B cell (primary cell): ENCODE data around the gene LRTM2. TPM values are rescaled to one million over a fixed set of nuclear protein-coding genes. Genes with fewer than 3 reads are reported as not detected.

Source experiments
- ATAC-seq: fragments of 200-7000 bp; cut with Tn5 transposase; one replicate; pipeline ENCODE4 v1.10.0; 2021; ENCODE audit warnings: low read depth, mild to moderate bottlenecking, moderate number of reproducible peaks, moderate library complexity
- CTCF ChIA-PET: fragments of 350-600 bp; sonication (Branson Sonifier 250); formaldehyde crosslinking; loops from one replicate; lab custom pipeline; 2021; ENCODE audit warnings: antibody characterized with exemption, inconsistent platforms; lab: Charles Lee
- POLR2A ChIA-PET: fragments of 350-600 bp; sonication (Branson Sonifier 250); formaldehyde crosslinking; loops from one replicate; lab custom pipeline; 2021; ENCODE audit warnings: antibody characterized with exemption; lab: Charles Lee
- DNase-seq: peaks from one replicate; pipeline ENCODE4 v3.0.0; 2013
- H2AFZ ChIP-seq: 2 replicates; pipeline ENCODE4 v1.6.1; 2012; ENCODE audit warnings: mild to moderate bottlenecking, low read depth, low read length; ENCODE audit not compliant: insufficient read depth, poor library complexity, severe bottlenecking
- H3K27ac ChIP-seq, 2 donors: 1 replicate in 1 of 2; 2 replicates in 1 of 2; pipeline ENCODE4 v1.5.1; 2012 to 2013; ENCODE audit warnings: low read length in 2 of 2, mild to moderate bottlenecking in 2 of 2, moderate library complexity in 1 of 2
- H3K27me3 ChIP-seq, 4 experiments: fragments of 200-600 bp in 1 of 4; sonication (generic) in 1 of 4; replicated peaks in 1 of 4; 1 replicate in 2 of 4; 2 replicates in 2 of 4; pipeline versions ENCODE4 v1.6.1 to v1.7.0; 2013 to 2016; ENCODE audit warnings: low read length in 3 of 4, mild to moderate bottlenecking in 2 of 4, mixed read lengths in 1 of 4, moderate library complexity in 1 of 4; ENCODE audit not compliant: insufficient read depth in 4 of 4, control insufficient read depth in 3 of 4; ENCODE audit errors: control extremely low read depth in 1 of 4
- H3K36me3 ChIP-seq, 2 experiments: replicated peaks in 1 of 2; 1 replicate in 1 of 2; 2 replicates in 1 of 2; pipeline versions ENCODE4 v1.6.1 to v1.7.1; 2013; ENCODE audit warnings: low read length in 1 of 2; ENCODE audit not compliant: insufficient read depth in 2 of 2, control insufficient read depth in 1 of 2; ENCODE audit errors: control extremely low read depth in 1 of 2, extremely low read depth in 1 of 2
- H3K4me1 ChIP-seq, 2 donors: fragments of 200-600 bp in 1 of 2; sonication (generic) in 1 of 2; 1 replicate in 1 of 2; 2 replicates in 1 of 2; pipeline versions ENCODE4 v1.5.1 to v1.6.1; 2013 to 2017; ENCODE audit warnings: low read length in 2 of 2; ENCODE audit not compliant: control insufficient read depth in 2 of 2, insufficient read depth in 2 of 2
- H3K4me2 ChIP-seq: replicated peaks from 2 replicates; pipeline ENCODE3; 2012; ENCODE audit warnings: mild to moderate bottlenecking, low read depth, low read length; ENCODE audit not compliant: poor library complexity, severe bottlenecking
- H3K4me3 ChIP-seq, 5 experiments: fragments of 200-600 bp in 1 of 5; sonication (generic) in 1 of 5; 1 replicate in 3 of 5; 2 replicates in 2 of 5; pipeline versions ENCODE4 v1.5.1 to v1.7.0; 2011 to 2016; ENCODE audit warnings: low read length in 4 of 5, mild to moderate bottlenecking in 4 of 5, low read depth in 2 of 5, control low read depth in 1 of 5, moderate library complexity in 1 of 5; ENCODE audit not compliant: insufficient read depth in 1 of 5; ENCODE audit errors: control extremely low read depth in 1 of 5, extremely low read depth in 1 of 5
- H3K79me2 ChIP-seq: fragments of 200-600 bp; sonication (generic); one replicate; pipeline ENCODE4 v1.6.0; 2016; ENCODE audit warnings: low read length; ENCODE audit not compliant: control insufficient read depth, insufficient read depth
- H3K9ac ChIP-seq: fragments of 200-600 bp; sonication (generic); 2 replicates; pipeline ENCODE4 v1.6.1; 2017; ENCODE audit warnings: mild to moderate bottlenecking, low read length, moderate library complexity
- H3K9me3 ChIP-seq, 3 donors: one replicate each; pipeline versions ENCODE4 v1.6.1 to v1.7.1; 2013; ENCODE audit warnings: low read length in 2 of 3; ENCODE audit not compliant: control insufficient read depth in 2 of 3, insufficient read depth in 1 of 3; ENCODE audit errors: control extremely low read depth in 1 of 3
- H4K20me1 ChIP-seq: 2 replicates; pipeline ENCODE4 v1.6.0; 2012; ENCODE audit warnings: mild to moderate bottlenecking, low read length; ENCODE audit not compliant: insufficient read depth, control insufficient read depth, poor library complexity, severe bottlenecking
- H3K27ac Mint-ChIP-seq: one replicate; pipeline ENCODE4 v1.8.0; 2021; ENCODE audit warnings: mixed read lengths
- H3K27me3 Mint-ChIP-seq: one replicate; pipeline ENCODE4 v1.8.0; 2021; ENCODE audit warnings: mixed read lengths
- H3K4me1 Mint-ChIP-seq: one replicate; pipeline ENCODE4 v1.8.0; 2021; ENCODE audit warnings: mixed read lengths
- H3K4me3 Mint-ChIP-seq: one replicate; pipeline ENCODE4 v1.8.0; 2021; ENCODE audit warnings: mixed read lengths
- H3K9me3 Mint-ChIP-seq: one replicate; pipeline ENCODE4 v1.8.0; 2022; ENCODE audit warnings: mixed read lengths; ENCODE audit not compliant: insufficient read depth
- EZH2 ChIP-seq: IDR thresholded peaks from 2 replicates; pipeline ENCODE4 v1.6.1; 2012; ENCODE audit warnings: borderline replicate concordance, low read depth, mild to moderate bottlenecking, moderate library complexity, low read length; ENCODE audit not compliant: insufficient read depth, poor library complexity, severe bottlenecking
- WGBS: methylation state at CpG from one replicate; pipeline ENCODE4 v1.1.5; 2013; ENCODE audit warnings: missing lambda C conversion rate; ENCODE audit not compliant: insufficient coverage; 5-methylcytosine and 5-hydroxymethylcytosine counted together
- intact Hi-C: fragments of 100-400 bp; cut with micrococcal nuclease; formaldehyde crosslinking; loops from one replicate; pipeline ENCODE4 v1.10.0; 2022
- polyA plus RNA-seq: library from polyadenylated mRNA; depleted of rRNA; stranded (reverse); fragments of >200 nt; gene quantifications from 2 replicates; pipeline ENCODE4 v1.2.3, GENCODE V29; 2012
- total RNA-seq, 2 donors: library from RNA; stranded (reverse); fragments of 120-200 nt in 1 of 2; gene quantifications; 1 replicate in 1 of 2; 2 replicates in 1 of 2; pipeline versions ENCODE4 v1.2.3 to v1.2.4, GENCODE V29; 2013 to 2022
- TF ChIP-seq, protein P1 (sequence below): fragments of 200-600 bp; IDR thresholded peaks from one replicate; pipeline ENCODE4 v1.8.0; 2022; ENCODE audit warnings: antibody characterized with exemption, mild to moderate bottlenecking

Gene LRTM2
- total and polyA plus RNA-seq, 2 donors (not counting 1 experiment from before 2014, with no cell fraction given) = not detected

DNA sequence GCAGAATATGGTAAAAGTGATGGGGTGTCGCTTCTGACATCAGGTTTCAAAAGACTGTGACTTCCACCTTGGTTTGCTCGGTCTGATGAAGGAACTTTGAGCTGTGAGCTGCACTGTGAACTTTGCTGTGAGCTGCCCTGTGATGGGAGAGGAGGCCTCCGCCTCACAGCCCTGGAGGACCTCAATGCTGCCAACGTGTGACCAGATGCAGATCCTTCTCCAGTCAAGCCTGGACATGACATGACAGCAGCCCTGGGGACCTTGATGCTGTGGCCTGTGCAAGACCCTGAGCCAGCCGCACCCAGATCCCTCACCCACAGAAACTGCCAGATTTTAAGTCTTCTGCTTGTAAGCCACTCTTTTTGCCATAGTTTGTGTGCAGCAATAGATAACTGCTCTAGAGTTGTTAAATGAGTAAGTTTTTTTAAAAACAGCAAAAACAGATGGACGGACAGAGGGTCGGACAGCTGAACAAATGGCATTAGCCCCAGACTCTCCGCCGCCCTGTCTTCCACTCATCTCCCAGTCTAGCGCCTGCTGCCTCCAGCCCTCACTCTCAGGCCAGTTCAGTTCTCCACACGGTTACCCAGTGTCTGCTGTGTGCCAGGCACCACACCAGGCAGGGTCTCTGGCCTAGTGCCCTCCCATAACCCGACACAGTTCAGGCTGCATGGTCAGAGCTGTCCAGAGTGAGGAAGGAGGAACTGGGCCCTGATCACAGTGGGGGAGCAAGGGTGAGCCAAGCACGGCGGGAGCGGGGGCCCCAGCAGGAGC, 13.1 kb upstream of the LRTM2 start:
- ATAC-seq (no peak), DNase-seq (no peak)
- H3K9ac ChIP-seq = no peak overlapping the region
- H3K27ac ChIP-seq = no peak overlapping the region
- ChIA-PET POLR2A (interaction anchor here (1.4 kb wide), 1 partner anchor 9 kb away, joined by 3 read pairs; no protein-coding TSS in a partner anchor), CTCF (interaction anchor here (1.8 to 2.0 kb wide), 2 partner anchors 15 to 133 kb away, joined by 3 to 6 read pairs; no protein-coding TSS in a partner anchor)
- Mint-ChIP-seq H3K27me3 (no peaks in the 10 kb centered on the region), H3K4me3 (no peak overlapping the region), H3K4me1 (peaks cover 7% of the 10 kb centered on the region), H3K27ac (no peak overlapping the region), H3K9me3 (peaks cover 2% of the 10 kb centered on the region)
- 97% methylated on average over 14 of the region's 15 CpGs for WGBS
- no peak overlapping the region for H3K4me3 ChIP-seq
- no peaks in the 10 kb centered on the region for H3K27me3 ChIP-seq
- intact Hi-C loops = loop anchor here (10.0 kb wide), 1 partner anchor 1422 kb away; the partner anchor contains the start of gene KDM5A
- TF ChIP-seq, protein P1, sequence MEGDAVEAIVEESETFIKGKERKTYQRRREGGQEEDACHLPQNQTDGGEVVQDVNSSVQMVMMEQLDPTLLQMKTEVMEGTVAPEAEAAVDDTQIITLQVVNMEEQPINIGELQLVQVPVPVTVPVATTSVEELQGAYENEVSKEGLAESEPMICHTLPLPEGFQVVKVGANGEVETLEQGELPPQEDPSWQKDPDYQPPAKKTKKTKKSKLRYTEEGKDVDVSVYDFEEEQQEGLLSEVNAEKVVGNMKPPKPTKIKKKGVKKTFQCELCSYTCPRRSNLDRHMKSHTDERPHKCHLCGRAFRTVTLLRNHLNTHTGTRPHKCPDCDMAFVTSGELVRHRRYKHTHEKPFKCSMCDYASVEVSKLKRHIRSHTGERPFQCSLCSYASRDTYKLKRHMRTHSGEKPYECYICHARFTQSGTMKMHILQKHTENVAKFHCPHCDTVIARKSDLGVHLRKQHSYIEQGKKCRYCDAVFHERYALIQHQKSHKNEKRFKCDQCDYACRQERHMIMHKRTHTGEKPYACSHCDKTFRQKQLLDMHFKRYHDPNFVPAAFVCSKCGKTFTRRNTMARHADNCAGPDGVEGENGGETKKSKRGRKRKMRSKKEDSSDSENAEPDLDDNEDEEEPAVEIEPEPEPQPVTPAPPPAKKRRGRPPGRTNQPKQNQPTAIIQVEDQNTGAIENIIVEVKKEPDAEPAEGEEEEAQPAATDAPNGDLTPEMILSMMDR = no peak
- no peak for TF ChIP-seq EZH2
- H3K4me1 ChIP-seq = peaks cover 0 to 8% of the 10 kb centered on the region in 2 donors
- H4K20me1 ChIP-seq = no peaks in the 10 kb centered on the region
- no peak overlapping the region for H2AFZ ChIP-seq
- no peaks in the 10 kb centered on the region for H3K79me2 ChIP-seq
- no peaks in the 10 kb centered on the region for H3K36me3 ChIP-seq
- H3K4me2 ChIP-seq = no peak overlapping the region
- H3K9me3 ChIP-seq = peaks cover 0 to 11% (median 0%) of the 10 kb centered on the region in 3 donors
